GM12878 (cell line): ENCODE results near the gene BARHL1. TPM values are rescaled to one million over a fixed set of nuclear protein-coding genes. Genes with fewer than 3 reads are reported as not detected.

Experiments used
- ATAC-seq: fragments of 200-7000 bp; cut with Tn5 transposase; 3 replicates; pipeline ENCODE4 v1.9.1; 2020; ENCODE audit warnings: mild to moderate bottlenecking, moderate library complexity
- BruUV-seq: library from RNA; stranded (reverse); fragments of 400-500 nt; replicated peaks from 2 replicates; lab custom pipeline; 2021; lab: Mats Ljungman, UMichigan
- CTCF ChIA-PET: fragments of 300-600 bp; sonication (Branson Sonifier 250); formaldehyde crosslinking; extraction: SDS; loops from one replicate; lab custom pipeline; 2021; ENCODE audit warnings: inconsistent platforms; lab: Yijun Ruan, JAX
- POLR2A ChIA-PET: fragments of 350-600 bp; formaldehyde crosslinking; extraction: SDS; loops from one replicate; lab custom pipeline; 2021; ENCODE audit warnings: inconsistent platforms; lab: Charles Lee
- RAD21 ChIA-PET: fragments of 300-600 bp; sonication (Branson Sonifier 250); formaldehyde crosslinking; loops from one replicate; lab custom pipeline; 2023; ENCODE audit warnings: antibody characterized with exemption; ENCODE audit not compliant: unreplicated experiment; lab: Charles Lee
- SMC1A ChIA-PET: fragments of 300-600 bp; sonication (Branson Sonifier 250); formaldehyde crosslinking; loops from one replicate; lab custom pipeline; 2023; ENCODE audit not compliant: unreplicated experiment, uncharacterized antibody; lab: Charles Lee
- DNase-seq: peaks from one replicate; pipeline ENCODE4 v3.0.0-alpha.2; 2011; ENCODE audit warnings: low read depth, low spot score
- FAIRE-seq: peaks from 3 replicates; lab custom pipeline; 2011; peaks lifted over from hg19 to GRCh38; lab: Jason Lieb, UNC
- H2AFZ ChIP-seq: 2 replicates; pipeline ENCODE4 v1.6.0; 2011; ENCODE audit warnings: low read depth, low read length, control low read depth; ENCODE audit not compliant: control insufficient read depth
- H3K27ac ChIP-seq: 2 replicates; pipeline ENCODE4 v1.5.1; 2011; ENCODE audit warnings: control low read depth; ENCODE audit not compliant: control insufficient read depth, insufficient read depth
- H3K27me3 ChIP-seq, 2 experiments: replicated peaks in 1 of 2; 2 replicates each; pipeline versions ENCODE4 v1.6.0 to v1.6.1; 2011; ENCODE audit warnings: low read length in 1 of 2; ENCODE audit not compliant: control insufficient read depth in 2 of 2, insufficient read depth in 2 of 2
- H3K36me3 ChIP-seq, 2 experiments: 2 replicates each; pipeline ENCODE4 v1.5.1; 2011; ENCODE audit warnings: low read length in 1 of 2; ENCODE audit not compliant: control insufficient read depth in 2 of 2, insufficient read depth in 2 of 2
- H3K4me1 ChIP-seq: 2 replicates; pipeline ENCODE4 v1.6.1; 2011; ENCODE audit warnings: mild to moderate bottlenecking, low read length, moderate library complexity, mixed read lengths; ENCODE audit not compliant: control insufficient read depth, insufficient read depth
- H3K4me2 ChIP-seq: 2 replicates; pipeline ENCODE4 v1.6.0; 2011; ENCODE audit warnings: control low read depth; ENCODE audit not compliant: control insufficient read depth, insufficient read depth
- H3K4me3 ChIP-seq: fragments of 200-600 bp; sonication (generic); 2 replicates; pipeline ENCODE4 v1.5.1; 2016
- H3K79me2 ChIP-seq: 2 replicates; pipeline ENCODE4 v1.6.0; 2011; ENCODE audit warnings: low read length; ENCODE audit not compliant: control insufficient read depth, insufficient read depth
- H3K9ac ChIP-seq: 2 replicates; pipeline ENCODE4 v1.8.0; 2011; ENCODE audit warnings: low read length, control low read depth, mixed read lengths; ENCODE audit not compliant: control insufficient read depth, insufficient read depth
- H3K9me3 ChIP-seq: replicated peaks from 3 replicates; pipeline ENCODE4 v1.5.1; 2011; ENCODE audit warnings: mild to moderate bottlenecking, low read length; ENCODE audit not compliant: control insufficient read depth, insufficient read depth
- H4K20me1 ChIP-seq: 2 replicates; pipeline ENCODE4 v1.6.0; 2011; ENCODE audit not compliant: control insufficient read depth, insufficient read depth
- BHLHE40 ChIP-seq, 2 experiments: fragments of 450-650 bp in 1 of 2; IDR thresholded peaks; 2 replicates each; pipeline ENCODE4 v1.6.1; 2011 to 2017; ENCODE audit warnings: low read depth in 2 of 2, borderline replicate concordance in 1 of 2, improper control_type of control experiment in 1 of 2, low read length in 1 of 2, mild to moderate bottlenecking in 1 of 2
- BMI1 ChIP-seq: fragments of 450-650 bp; IDR thresholded peaks from 2 replicates; pipeline ENCODE4 v1.6.1; 2016; ENCODE audit warnings: mild to moderate bottlenecking, moderate library complexity, borderline replicate concordance
- EGR1 ChIP-seq, 2 experiments: IDR thresholded peaks; 1 replicate in 1 of 2; 2 replicates in 1 of 2; pipeline ENCODE4 v1.6.1; 2011 to 2012; ENCODE audit warnings: low read depth in 2 of 2, low read length in 2 of 2, borderline replicate concordance in 1 of 2, mild to moderate bottlenecking in 1 of 2, moderate library complexity in 1 of 2
- FOXK2 ChIP-seq: fragments of 450-650 bp; IDR thresholded peaks from 2 replicates; pipeline ENCODE4 v1.6.1; 2017; ENCODE audit warnings: mild to moderate bottlenecking, moderate library complexity
- GABPA ChIP-seq: IDR thresholded peaks from 2 replicates; pipeline ENCODE4 v1.6.1; 2014; ENCODE audit warnings: antibody characterized with exemption, low read depth, mild to moderate bottlenecking, inconsistent platforms
- HCFC1 ChIP-seq: fragments of 150-350 bp; IDR thresholded peaks from 2 replicates; pipeline ENCODE4 v1.6.1; 2014; ENCODE audit warnings: low read length
- KDM1A ChIP-seq: fragments of 200-600 bp; sonication (generic); IDR thresholded peaks from 2 replicates; pipeline ENCODE4 v1.6.1; 2016; ENCODE audit warnings: borderline replicate concordance
- NR2C1 ChIP-seq: fragments of 450-650 bp; IDR thresholded peaks from 2 replicates; pipeline ENCODE4 v1.6.1; 2017; ENCODE audit warnings: antibody characterized with exemption, mild to moderate bottlenecking, moderate library complexity
- RBBP5 ChIP-seq: fragments of 200-600 bp; sonication (generic); conservative IDR thresholded peaks from 2 replicates; pipeline ENCODE4 v1.6.1; 2016
- WGBS: methylation state at CpG from one replicate; pipeline ENCODE4 v1.1.6; 2016; ENCODE audit warnings: low lambda C conversion rate; ENCODE audit not compliant: insufficient replicate concordance, insufficient coverage; ENCODE audit errors: missing lambda C conversion rate; 5-methylcytosine and 5-hydroxymethylcytosine counted together
- in situ Hi-C: fragments of 300-500 bp; cut with MboI; formaldehyde crosslinking; loops from 9 replicates; pipeline ENCODE4 v1.14.3; 2018; ENCODE audit warnings: mixed read lengths
- intact Hi-C: fragments of 100-400 bp; cut with micrococcal nuclease; formaldehyde crosslinking; loops from one replicate; pipeline ENCODE4 v1.14.2; 2022; ENCODE audit not compliant: unreplicated experiment
- polyA plus RNA-seq, 11 experiments: library from polyadenylated mRNA; depleted of rRNA in 4 of 11; unstranded in 6 of 11; stranded (reverse) in 5 of 11; fragments of >200 nt; fragmentation: Nextera tagmentation in 4 of 11; fragmentation: Illumina TruSeq in 1 of 11; extraction: Ambion mirVana in 4 of 11; extraction: Trizol in 1 of 11; gene quantifications; 1 replicate in 1 of 11; 2 replicates in 10 of 11; pipeline versions ENCODE4 v1.2.1 to v1.2.3, GENCODE V29; 2011 to 2016; ENCODE audit warnings: inconsistent platforms in 2 of 11, missing spikeins in 2 of 11, low read depth in 1 of 11
- total RNA-seq, 4 experiments: library from RNA; depleted of rRNA in 3 of 4; stranded (reverse); fragments of >200 nt in 3 of 4; fragmentation: Illumina TruSeq in 1 of 4; extraction: Trizol in 1 of 4; gene quantifications; 2 replicates each; pipeline versions ENCODE4 v1.2.1 to v1.2.3, GENCODE V29; 2013 to 2021
- TF ChIP-seq, protein P1 (sequence below): fragments of 450-650 bp; conservative IDR thresholded peaks from 2 replicates; pipeline ENCODE4 v1.6.1; 2017; ENCODE audit warnings: mild to moderate bottlenecking, moderate library complexity
- TF ChIP-seq, protein P2 (sequence below): fragments of 450-650 bp; IDR thresholded peaks from 2 replicates; pipeline ENCODE4 v1.6.1; 2017; ENCODE audit warnings: mild to moderate bottlenecking, moderate library complexity
- TF ChIP-seq, protein P3 (sequence below): fragments of 450-650 bp; IDR thresholded peaks from 2 replicates; pipeline ENCODE4 v1.6.1; 2017; ENCODE audit warnings: mild to moderate bottlenecking
- TF ChIP-seq, protein P4 (sequence below): fragments of 450-650 bp; IDR thresholded peaks from 2 replicates; pipeline ENCODE4 v1.6.1; 2016; ENCODE audit warnings: mild to moderate bottlenecking

BARHL1 gene
- total and polyA plus RNA-seq, 10 of the 15 experiments (the other 5 are each of a cell fraction or from before 2014, with no cell fraction given) = not detected

DNA sequence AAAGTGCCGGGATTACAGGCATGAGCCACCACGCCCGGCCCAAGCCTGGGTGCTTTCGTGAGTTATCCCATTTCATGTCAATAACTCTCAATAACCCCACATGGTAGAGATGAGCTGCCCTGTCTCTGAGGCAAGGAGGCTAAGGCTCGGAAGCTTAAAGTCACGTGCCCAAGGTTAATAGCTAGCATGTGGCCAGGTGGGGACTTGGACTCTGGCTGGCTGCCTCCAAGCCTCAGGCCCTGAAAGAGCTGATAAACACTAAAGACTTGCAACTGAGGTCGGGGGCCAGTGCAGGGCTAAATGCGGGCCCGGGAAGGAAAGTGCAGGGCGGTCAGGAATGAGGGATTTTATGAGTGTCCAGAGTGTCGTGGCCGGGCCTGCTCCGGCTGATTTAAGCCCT is 30.9 kb upstream of the BARHL1 start:
- no TSS peak for BruUV-seq
- Histone ChIP-seq H3K36me3 (no peaks in the 10 kb centered on the region), H3K27me3 (no peaks in the 10 kb centered on the region; a peak in 2 of 4 replicates), H2AFZ (no peak overlapping the region), H3K4me2 (no peak overlapping the region), H3K9ac (no peak overlapping the region), H4K20me1 (no peaks in the 10 kb centered on the region), H3K9me3 (no peaks in the 10 kb centered on the region), H3K4me3 (no peak overlapping the region), H3K4me1 (no peaks in the 10 kb centered on the region), H3K27ac (no peak overlapping the region), H3K79me2 (no peaks in the 10 kb centered on the region)
- ChIA-PET POLR2A (no interaction called here), RAD21 (no interaction called here), SMC1A (no interaction called here), CTCF (no interaction called here)
- DNase-seq (no peak), ATAC-seq (no peak), FAIRE-seq (no peak)
- intact Hi-C loops (no loop called here), in situ Hi-C loops (no loop called here)
- 50% methylated on average over 13 of the region's 13 CpGs for WGBS
- no peak for TF ChIP-seq NR2C1
- TF ChIP-seq BMI1 = no peak
- TF ChIP-seq KDM1A = no peak
- TF ChIP-seq HCFC1 = no peak
- no peak for TF ChIP-seq BHLHE40 (IDR thresholded peaks at IDR 0.05; ENCODE audit: borderline replicate concordance in 1 of 2, low read depth in 2 of 2, low read length in 1 of 2)
- no peak for TF ChIP-seq EGR1 (IDR thresholded peaks at IDR 0.05; ENCODE audit: borderline replicate concordance in 1 of 2, low read depth in 2 of 2, low read length in 2 of 2)
- TF ChIP-seq, protein P1, sequence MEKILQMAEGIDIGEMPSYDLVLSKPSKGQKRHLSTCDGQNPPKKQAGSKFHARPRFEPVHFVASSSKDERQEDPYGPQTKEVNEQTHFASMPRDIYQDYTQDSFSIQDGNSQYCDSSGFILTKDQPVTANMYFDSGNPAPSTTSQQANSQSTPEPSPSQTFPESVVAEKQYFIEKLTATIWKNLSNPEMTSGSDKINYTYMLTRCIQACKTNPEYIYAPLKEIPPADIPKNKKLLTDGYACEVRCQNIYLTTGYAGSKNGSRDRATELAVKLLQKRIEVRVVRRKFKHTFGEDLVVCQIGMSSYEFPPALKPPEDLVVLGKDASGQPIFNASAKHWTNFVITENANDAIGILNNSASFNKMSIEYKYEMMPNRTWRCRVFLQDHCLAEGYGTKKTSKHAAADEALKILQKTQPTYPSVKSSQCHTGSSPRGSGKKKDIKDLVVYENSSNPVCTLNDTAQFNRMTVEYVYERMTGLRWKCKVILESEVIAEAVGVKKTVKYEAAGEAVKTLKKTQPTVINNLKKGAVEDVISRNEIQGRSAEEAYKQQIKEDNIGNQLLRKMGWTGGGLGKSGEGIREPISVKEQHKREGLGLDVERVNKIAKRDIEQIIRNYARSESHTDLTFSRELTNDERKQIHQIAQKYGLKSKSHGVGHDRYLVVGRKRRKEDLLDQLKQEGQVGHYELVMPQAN = no peak
- TF ChIP-seq, protein P2, sequence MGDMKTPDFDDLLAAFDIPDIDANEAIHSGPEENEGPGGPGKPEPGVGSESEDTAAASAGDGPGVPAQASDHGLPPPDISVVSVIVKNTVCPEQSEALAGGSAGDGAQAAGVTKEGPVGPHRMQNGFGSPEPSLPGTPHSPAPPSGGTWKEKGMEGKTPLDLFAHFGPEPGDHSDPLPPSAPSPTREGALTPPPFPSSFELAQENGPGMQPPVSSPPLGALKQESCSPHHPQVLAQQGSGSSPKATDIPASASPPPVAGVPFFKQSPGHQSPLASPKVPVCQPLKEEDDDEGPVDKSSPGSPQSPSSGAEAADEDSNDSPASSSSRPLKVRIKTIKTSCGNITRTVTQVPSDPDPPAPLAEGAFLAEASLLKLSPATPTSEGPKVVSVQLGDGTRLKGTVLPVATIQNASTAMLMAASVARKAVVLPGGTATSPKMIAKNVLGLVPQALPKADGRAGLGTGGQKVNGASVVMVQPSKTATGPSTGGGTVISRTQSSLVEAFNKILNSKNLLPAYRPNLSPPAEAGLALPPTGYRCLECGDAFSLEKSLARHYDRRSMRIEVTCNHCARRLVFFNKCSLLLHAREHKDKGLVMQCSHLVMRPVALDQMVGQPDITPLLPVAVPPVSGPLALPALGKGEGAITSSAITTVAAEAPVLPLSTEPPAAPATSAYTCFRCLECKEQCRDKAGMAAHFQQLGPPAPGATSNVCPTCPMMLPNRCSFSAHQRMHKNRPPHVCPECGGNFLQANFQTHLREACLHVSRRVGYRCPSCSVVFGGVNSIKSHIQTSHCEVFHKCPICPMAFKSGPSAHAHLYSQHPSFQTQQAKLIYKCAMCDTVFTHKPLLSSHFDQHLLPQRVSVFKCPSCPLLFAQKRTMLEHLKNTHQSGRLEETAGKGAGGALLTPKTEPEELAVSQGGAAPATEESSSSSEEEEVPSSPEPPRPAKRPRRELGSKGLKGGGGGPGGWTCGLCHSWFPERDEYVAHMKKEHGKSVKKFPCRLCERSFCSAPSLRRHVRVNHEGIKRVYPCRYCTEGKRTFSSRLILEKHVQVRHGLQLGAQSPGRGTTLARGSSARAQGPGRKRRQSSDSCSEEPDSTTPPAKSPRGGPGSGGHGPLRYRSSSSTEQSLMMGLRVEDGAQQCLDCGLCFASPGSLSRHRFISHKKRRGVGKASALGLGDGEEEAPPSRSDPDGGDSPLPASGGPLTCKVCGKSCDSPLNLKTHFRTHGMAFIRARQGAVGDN = no peak
- TF ChIP-seq RBBP5 = no peak
- TF ChIP-seq FOXK2 = no peak
- no peak for TF ChIP-seq GABPA
- TF ChIP-seq, protein P3, sequence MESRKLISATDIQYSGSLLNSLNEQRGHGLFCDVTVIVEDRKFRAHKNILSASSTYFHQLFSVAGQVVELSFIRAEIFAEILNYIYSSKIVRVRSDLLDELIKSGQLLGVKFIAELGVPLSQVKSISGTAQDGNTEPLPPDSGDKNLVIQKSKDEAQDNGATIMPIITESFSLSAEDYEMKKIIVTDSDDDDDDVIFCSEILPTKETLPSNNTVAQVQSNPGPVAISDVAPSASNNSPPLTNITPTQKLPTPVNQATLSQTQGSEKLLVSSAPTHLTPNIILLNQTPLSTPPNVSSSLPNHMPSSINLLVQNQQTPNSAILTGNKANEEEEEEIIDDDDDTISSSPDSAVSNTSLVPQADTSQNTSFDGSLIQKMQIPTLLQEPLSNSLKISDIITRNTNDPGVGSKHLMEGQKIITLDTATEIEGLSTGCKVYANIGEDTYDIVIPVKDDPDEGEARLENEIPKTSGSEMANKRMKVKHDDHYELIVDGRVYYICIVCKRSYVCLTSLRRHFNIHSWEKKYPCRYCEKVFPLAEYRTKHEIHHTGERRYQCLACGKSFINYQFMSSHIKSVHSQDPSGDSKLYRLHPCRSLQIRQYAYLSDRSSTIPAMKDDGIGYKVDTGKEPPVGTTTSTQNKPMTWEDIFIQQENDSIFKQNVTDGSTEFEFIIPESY = no peak
- TF ChIP-seq, protein P4, sequence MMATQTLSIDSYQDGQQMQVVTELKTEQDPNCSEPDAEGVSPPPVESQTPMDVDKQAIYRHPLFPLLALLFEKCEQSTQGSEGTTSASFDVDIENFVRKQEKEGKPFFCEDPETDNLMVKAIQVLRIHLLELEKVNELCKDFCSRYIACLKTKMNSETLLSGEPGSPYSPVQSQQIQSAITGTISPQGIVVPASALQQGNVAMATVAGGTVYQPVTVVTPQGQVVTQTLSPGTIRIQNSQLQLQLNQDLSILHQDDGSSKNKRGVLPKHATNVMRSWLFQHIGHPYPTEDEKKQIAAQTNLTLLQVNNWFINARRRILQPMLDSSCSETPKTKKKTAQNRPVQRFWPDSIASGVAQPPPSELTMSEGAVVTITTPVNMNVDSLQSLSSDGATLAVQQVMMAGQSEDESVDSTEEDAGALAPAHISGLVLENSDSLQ = no peak
